Body of pancreas (tissue), 4 donors: ENCODE measurements around the gene ISYNA1. TPM values are rescaled to one million over a fixed set of nuclear protein-coding genes. Genes with fewer than 3 reads are reported as not detected.

Experiments
- ATAC-seq: fragments of 150-250 bp; one replicate; pipeline ENCODE4 v1.9.1; 2016
- DNase-seq, 4 donors: peaks; one replicate each; pipeline ENCODE4 v3.0.0-alpha.2; 2019
- H3K27ac ChIP-seq, 4 donors: fragments of 200-600 bp; sonication (generic); 1 replicate in 3 of 4; 2 replicates in 1 of 4; pipeline versions ENCODE4 v1.5.1 to v1.6.1; 2016 to 2019; ENCODE audit warnings: mild to moderate bottlenecking in 1 of 4, mixed read lengths in 1 of 4, moderate library complexity in 1 of 4
- H3K27me3 ChIP-seq, 2 donors: fragments of 200-600 bp; sonication (generic); one replicate each; pipeline ENCODE4 v1.6.0; 2016; ENCODE audit warnings: mild to moderate bottlenecking in 1 of 2
- H3K36me3 ChIP-seq, 2 donors: fragments of 200-600 bp; sonication (generic); replicated peaks in 1 of 2; 2 replicates each; pipeline ENCODE4 v1.5.1; 2016; ENCODE audit warnings: low read depth in 2 of 2; ENCODE audit not compliant: insufficient read depth in 1 of 2
- H3K4me1 ChIP-seq: fragments of 200-600 bp; sonication (generic); one replicate; pipeline ENCODE4 v1.6.0; 2016
- H3K4me3 ChIP-seq, 2 donors: fragments of 200-600 bp; sonication (generic); 1 replicate in 1 of 2; 2 replicates in 1 of 2; pipeline ENCODE4 v1.5.1; 2016 to 2019
- H3K9me3 ChIP-seq, 3 donors: fragments of 200-600 bp; sonication (generic); 1 replicate in 2 of 3; 2 replicates in 1 of 3; pipeline ENCODE4 v1.5.1; 2016
- CTCF ChIP-seq, 7 experiments: fragments of 450-650 bp in 4 of 7; fragments of 200-600 bp in 3 of 7; sonication (generic) in 3 of 7; IDR thresholded peaks; one replicate each; pipeline ENCODE4 v1.5.1; 2016 to 2019; ENCODE audit warnings: antibody characterized with exemption in 7 of 7
- POLR2A ChIP-seq, 3 donors: fragments of 450-650 bp; IDR thresholded peaks; one replicate each; pipeline ENCODE4 v1.6.1; 2016; ENCODE audit warnings: antibody characterized with exemption in 3 of 3, mild to moderate bottlenecking in 2 of 3
- WGBS, 2 donors: methylation state at CpG; one replicate each; pipeline ENCODE4 v1.1.5; 2017; 5-methylcytosine and 5-hydroxymethylcytosine counted together
- intact Hi-C: fragments of 100-400 bp; cut with DNase I; formaldehyde crosslinking; loops from one replicate; pipeline ENCODE4 v1.15.1; 2023
- total RNA-seq, 2 donors: library from RNA; depleted of rRNA; stranded (reverse); fragments of >200 nt; gene quantifications; one replicate each; pipeline ENCODE4 v1.1.0, GENCODE V29; 2016

Gene ISYNA1
- total RNA-seq, 2 donors from 2014 or later = 52.7 to 72.8 TPM

- peak in 1 of 4 donors; percentile 10 for DNase-seq
- peaks cover 41% of the 10 kb centered on the region for H3K4me1 ChIP-seq
- no peak overlapping the region for H3K27ac ChIP-seq
These were observed 14.5 kb downstream of the ISYNA1 start for GRCh38 chr19:18423258-18424020.

GRCh38 chr19:18422530-18423191 lies 15.3 kb downstream of the ISYNA1 start:
- WGBS, 2 donors = 66 to 91% methylated on average over 4 to 14 of the region's 14 CpGs
- Histone ChIP-seq H3K4me1 (peaks cover 49% of the 10 kb centered on the region), H3K9me3 (no peaks in the 10 kb centered on the region), H3K36me3 (no peaks in the 10 kb centered on the region), H3K27me3 (no peaks in the 10 kb centered on the region), H3K27ac (no peak overlapping the region), H3K4me3 (no peak overlapping the region)
- intact Hi-C loops = no loop called here
- no peak for TF ChIP-seq POLR2A (IDR thresholded peaks at IDR 0.05)
- TF ChIP-seq CTCF (IDR thresholded peaks at IDR 0.05) = no peak
- ATAC-seq (no peak), DNase-seq (peak in 1 of 4 donors; percentile 25)

More at GRCh38 chr19:18423258-18424020, 14.5 kb downstream of the ISYNA1 start:
- intact Hi-C loops = no loop called here
- no peak for TF ChIP-seq CTCF (IDR thresholded peaks at IDR 0.05)
- TF ChIP-seq POLR2A (IDR thresholded peaks at IDR 0.05) = no peak
- Histone ChIP-seq H3K27me3 (no peaks in the 10 kb centered on the region), H3K36me3 (no peaks in the 10 kb centered on the region), H3K9me3 (no peaks in the 10 kb centered on the region), H3K4me3 (no peak overlapping the region)
- no peak for ATAC-seq
- WGBS, 2 donors = 82 to 83% methylated on average over 16 to 20 of the region's 21 CpGs

- no peaks in the 10 kb centered on the region for H3K36me3 ChIP-seq
- ATAC-seq (no peak), DNase-seq (peak in 2 of 4 donors; percentile 6 to 13)
- H3K4me3 ChIP-seq = no peak overlapping the region
- intact Hi-C loops = no loop called here
- no peaks in the 10 kb centered on the region for H3K27me3 ChIP-seq
- no peak overlapping the region for H3K27ac ChIP-seq
- no peaks in the 10 kb centered on the region for H3K9me3 ChIP-seq
- 79 to 80% methylated on average over 11 to 12 of the region's 12 CpGs for WGBS, 2 donors
- peaks cover 61% of the 10 kb centered on the region for H3K4me1 ChIP-seq
- TF ChIP-seq POLR2A (IDR thresholded peaks at IDR 0.05) (no peak), CTCF (IDR thresholded peaks at IDR 0.05) (no peak)
These were observed 16.5 kb downstream of the ISYNA1 start for GRCh38 chr19:18421371-18421959.

GRCh38 chr19:18420930-18421329 lies 17.0 kb downstream of the ISYNA1 start:
- Histone ChIP-seq H3K4me1 (peaks cover 61% of the 10 kb centered on the region), H3K36me3 (no peaks in the 10 kb centered on the region), H3K4me3 (no peak overlapping the region), H3K27me3 (no peaks in the 10 kb centered on the region), H3K27ac (no peak overlapping the region), H3K9me3 (no peaks in the 10 kb centered on the region)
- peak in 2 of 4 donors; percentile 5 to 23 for DNase-seq
- intact Hi-C loops = no loop called here
- 17 to 51% methylated on average over 1 to 2 of the region's 2 CpGs for WGBS, 2 donors
- no peak for TF ChIP-seq POLR2A (IDR thresholded peaks at IDR 0.05)
- TF ChIP-seq CTCF (IDR thresholded peaks at IDR 0.05) = no peak
- no peak for ATAC-seq
